NCI-H2107 (cell line): ENCODE data around the gene FAM163B.

ENCODE experiments used
- DNase-seq: peaks from one replicate; lab custom pipeline; 2025; lab: John Stamatoyannopoulos, UW

FAM163B gene

DNA sequence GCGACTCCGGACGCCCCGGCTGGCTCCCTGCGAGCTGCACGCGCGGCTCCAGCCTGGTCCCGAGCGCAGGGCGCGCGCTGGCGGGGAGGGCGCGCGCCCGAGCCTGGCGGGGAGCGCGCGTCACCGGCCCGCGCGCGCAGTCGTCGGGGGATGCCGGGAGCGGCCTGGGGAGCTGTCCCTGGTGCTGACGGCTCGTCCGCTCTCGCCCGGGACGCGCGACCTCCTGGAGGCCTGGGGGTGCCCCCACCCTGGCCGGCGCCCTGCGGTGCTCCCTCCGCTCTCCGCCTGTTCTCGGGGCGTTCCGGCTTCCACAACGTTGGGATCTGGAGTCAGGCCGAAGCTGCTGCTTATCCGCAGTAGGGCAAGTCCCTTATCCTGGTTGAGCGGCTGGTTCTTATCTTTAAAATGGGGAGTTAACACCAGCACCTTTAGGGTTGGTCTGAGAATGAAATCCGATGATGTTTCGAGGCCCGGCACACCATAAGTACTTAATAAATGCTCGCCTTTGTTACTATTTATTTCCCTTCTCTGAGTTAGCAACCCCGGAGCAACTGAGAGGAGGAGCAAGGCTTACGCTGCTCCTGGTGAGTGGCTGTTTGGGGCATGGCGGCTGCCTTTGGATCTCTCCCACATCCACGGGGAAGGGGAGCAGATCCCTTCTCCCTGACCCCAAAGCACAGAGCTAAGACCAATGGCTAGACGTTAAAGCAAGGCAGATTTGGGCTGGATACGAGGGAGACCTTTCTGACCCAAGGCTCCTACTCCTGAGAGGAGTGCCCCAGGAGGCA lies at the start of gene FAM163B:
TSS of gene FAM163B (minus strand) at position 79 of the 788 bp plus-strand sequence. CDS start 29,166 bp downstream, outside the sequence.
- DNase-seq, result no peak

DNA sequence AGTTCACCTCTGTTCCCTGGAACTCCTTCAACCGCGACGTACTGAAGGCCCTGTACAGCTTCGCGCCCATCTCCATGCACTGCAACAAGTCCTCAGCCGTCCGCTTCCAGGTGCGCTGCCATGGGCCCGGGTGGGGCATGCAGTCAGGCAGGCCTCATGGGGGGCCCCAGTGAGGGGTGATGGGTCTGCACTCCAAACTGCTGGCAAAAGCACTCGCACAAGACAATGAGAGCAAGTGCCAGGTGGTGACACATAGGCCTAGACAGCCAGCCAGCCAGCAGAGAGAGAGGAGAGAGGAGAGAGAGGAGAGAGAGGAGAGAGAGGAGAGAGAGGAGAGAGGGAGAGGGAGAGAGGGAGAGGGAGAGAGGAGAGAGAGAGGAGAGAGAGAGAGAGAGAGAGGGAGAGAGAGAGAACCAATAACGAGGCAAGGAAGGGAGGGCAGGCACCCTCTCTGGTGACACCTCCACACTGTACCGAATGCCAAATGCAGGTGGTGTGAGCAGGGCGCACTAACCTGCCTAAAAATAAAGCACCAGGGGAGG lies 48.0 kb upstream of the FAM163B start:
- peak; percentile 85 for DNase-seq

DNA sequence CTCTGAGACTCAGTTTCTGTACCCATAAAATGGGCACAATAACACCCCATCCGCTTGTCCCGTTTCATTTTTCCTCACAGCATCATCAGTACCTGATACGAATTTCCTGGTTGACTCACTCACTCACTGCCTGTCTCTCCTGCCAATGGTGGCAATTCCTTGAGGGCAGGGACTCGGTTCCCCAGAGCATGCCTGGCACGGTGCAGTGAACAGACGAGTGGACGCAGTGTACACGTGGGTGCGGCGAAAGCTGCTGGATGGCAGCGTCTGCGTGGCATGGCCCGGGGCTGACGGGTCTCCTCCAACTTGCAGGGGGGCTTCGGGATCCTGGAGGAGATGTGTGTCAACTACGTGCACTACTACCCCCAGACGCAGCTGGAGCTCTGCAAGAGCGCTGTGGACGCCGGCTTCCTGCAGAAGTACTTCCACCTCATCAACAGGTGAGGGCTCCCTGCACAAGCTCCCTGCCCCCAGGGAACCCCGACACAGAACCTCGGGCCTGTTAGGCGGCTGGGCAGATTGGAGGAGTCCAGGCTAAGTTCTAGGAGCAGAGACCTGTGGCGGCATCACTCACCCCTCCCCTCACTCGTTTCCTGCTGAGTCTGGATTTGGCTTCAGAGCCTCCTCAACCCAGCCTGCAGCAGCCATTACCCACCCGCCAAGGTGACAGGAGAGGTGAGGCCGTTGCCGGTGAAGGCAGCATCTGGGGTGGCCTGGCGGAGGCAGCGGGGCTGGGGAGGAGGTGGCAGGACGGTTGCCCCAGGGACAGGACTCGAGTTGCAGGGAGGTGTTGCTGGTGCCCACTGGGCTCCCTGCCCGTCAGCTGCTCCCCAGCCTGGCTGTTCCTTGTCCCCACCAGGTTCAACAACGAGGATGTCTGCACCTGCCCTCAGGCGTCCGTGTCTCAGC lies 47.3 kb upstream of the FAM163B start:
- peak; percentile 78 for DNase-seq

DNA sequence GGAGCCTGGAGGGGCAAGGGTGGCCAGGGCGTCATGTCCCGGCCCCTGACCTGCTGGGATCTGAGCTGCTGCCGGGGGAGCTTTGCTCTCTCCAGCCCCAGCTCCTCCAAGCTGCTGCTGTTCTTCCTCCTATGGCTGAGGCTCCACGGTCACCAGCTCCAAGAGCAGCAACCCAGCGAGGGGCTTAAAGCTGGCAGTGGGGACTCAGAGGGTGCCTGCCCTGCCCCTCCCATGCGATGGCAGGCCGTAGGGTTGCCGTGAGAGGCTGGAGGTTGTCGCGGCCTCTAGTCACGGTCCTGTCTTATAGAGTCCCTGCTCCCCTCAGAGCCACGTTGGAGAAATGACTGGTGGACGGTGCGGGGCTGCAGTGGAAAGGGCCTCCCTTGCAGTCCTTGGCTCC lies 46.5 kb upstream of the FAM163B start:
- DNase-seq, result no peak

DNA sequence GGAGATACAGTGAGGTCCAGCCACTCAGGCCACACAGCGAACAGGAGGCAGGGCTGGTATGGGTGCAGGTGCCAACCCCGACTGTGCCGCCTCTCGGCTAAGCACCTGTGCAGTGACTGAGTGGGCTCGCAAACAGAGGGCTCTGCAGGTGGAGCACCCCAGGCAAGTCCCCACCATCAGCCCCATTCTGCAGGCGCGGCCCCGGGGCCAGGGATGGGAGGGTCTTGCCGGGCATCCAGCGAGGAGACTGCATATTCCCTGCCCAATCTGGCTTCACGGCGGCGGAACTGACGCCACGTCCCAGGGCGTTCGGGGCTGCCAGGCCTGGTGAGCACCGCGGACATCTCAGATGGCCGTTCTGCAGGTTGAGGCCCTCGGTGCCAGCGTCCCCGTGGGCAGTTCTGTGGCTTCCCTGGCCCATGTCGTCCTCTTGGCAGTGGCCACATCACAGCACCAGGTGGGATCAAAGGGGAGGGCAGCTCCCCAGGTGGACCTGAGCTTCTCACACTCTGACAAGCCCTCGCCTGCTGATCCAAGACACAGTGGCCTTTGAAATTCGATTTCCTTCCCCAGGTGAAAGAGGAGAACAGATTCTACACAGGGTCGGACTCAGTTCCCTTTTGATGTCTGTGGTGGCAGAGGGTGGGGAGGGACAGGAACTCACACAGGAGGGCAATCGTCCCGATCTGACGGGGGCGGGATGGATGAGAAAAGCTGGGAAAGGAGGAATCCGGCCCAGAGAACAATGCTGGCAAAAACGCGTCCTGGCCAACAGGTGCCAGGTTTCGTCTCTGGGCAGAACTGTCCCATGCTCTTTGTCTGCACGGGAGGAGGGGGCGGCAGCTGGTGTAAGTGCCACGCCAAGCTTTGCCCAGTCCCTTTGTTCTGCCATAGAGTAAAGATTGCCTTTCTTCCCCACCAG lies 45.8 kb upstream of the FAM163B start:
- no peak for DNase-seq

DNA sequence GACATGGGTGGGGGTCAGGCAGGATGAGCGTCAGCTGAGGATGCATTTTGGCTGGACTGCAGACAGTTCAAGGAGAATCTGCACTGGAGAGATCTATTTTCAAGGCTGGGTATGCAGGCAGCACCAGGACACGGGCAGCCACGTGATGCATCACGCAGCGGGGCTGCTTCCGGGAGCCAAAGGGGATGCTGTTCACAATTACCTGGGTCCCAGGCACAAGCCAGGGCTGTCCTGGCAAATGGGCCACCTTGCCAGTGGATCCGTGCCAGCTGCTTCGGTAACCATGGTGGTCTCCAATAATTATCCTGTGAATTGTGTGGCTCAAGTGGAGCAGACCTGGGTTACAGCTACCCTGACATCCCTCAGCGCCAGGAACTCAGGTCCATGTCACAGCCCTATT lies 44.4 kb upstream of the FAM163B start:
- DNase-seq, result no peak

DNA sequence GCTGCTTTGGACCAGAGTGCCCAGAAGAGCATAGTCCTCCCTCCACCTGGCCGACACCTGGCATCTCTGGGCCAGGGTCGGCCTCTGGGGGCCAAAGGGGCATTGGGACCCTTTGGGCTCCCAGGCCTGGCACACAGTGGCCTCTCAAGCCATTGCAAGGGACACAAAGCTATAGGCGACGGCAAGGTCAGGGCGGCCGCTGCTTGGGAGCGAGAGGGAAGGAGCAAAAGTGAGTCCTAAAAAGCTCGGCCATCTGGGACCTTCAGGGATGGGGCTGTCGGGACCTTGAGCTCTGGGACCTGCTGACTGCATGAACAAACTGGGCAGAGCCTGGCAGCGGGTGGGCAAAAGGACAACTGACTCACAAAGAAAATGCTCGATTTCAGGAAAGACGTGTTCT lies 40.8 kb upstream of the FAM163B start:
- DNase-seq, result no peak

DNA sequence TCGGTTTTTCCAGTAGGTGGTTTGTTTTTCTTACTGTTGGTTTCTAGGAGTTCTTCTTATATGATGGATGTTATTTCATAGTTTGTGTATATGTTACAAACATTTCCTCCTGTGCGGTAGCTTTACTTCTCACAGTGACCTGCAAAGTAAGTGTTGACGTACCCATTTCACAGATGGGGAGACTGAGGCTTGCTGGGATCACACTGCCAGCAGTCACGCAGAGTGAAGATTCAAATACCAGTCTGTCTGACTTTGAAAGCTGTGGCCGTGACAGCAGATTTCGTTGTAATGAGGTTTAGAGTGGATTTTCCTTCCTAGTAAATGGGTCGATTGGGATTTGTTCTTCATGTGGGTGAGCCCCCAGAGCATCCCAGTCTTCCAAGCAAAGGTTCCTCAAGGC lies 40.0 kb upstream of the FAM163B start:
- DNase-seq, result no peak

DNA sequence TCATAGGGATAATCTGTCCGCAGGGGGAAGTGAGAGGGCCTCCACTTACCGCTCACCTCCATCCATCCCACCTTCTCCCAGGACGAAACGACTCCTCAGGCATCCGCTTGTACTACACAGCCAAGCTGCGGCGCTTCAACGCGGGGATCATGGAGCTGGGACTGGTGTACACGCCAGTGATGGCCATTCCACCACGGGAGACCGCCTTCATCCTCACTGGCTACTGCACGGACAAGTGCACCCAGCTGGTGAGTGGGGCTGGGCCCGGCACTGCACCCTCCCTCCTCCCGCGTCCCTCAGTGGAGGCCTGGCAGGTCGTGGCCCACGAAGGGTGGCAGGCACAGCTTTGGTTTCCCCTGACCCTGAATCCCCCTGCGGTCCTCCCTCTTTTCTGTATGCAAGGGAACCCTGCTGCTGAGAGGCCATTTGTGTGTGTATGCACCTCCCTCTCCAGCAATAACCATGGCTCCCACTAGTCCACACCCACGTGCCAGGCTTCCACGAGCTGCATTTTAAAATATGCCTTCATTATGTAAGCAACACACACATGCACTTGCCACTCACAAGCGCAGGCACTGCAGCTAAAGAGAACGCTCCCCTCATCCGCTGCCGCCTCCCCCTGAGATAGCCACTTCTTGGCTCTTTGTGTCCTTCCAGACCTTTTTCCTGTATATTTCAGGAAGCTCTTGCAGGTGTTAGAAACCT lies 38.7 kb upstream of the FAM163B start:
- DNase-seq, result no peak

DNA sequence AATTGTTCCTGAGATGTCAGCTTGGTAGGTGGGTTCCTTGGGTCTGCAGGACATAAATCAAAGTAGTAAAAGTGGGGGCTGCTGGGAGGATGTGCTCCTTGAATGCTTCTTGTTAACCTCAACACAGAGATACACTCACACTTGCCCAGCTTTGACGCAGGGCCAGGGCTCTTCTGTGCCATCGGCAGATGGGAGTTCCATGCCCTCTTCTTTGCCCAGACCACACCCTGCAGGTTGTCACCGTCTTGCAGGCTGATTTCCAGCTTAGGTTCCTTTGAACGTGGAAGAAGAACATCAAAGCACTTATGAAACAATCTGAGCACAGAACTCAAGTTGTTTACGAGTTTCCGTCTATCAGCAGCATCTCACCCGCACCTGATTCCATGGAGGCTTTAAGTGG lies 38.0 kb upstream of the FAM163B start:
- DNase-seq, result no peak

DNA sequence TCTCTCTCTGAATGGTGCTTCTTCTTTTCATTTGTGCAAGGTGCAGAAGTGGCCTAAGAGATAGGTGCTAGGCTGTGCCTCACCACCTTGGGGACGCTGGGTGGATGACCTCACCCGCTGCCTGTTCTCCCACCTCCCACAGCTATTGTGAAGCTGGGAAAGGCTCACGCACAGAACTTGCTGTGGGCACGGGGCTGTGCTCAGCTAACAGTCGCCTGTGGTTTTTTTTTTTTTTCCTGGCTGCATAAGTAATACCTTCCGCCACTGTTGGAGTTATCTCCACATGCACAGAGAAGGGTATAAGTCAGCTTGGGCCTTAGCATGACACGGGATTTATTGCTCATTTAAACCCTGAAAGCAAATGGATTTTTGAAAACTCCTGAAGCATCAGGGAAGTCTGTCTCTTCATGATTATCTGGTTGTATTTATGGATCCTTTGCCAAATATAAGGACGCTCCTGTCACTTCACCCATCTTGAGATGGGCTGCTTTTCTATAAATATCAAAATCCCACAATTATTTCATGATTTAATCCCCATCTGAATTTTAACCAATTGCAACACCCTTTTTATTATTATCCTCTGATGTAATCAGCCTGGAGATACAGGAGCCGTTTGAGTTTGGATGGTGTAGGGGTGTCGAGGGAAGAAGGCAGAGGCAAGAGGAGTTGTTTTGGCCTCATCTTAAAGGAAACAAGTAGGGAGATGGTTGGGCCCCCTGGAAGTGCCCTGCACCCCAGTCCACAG lies 36.0 kb upstream of the FAM163B start:
- DNase-seq, result peak; percentile 58

DNA sequence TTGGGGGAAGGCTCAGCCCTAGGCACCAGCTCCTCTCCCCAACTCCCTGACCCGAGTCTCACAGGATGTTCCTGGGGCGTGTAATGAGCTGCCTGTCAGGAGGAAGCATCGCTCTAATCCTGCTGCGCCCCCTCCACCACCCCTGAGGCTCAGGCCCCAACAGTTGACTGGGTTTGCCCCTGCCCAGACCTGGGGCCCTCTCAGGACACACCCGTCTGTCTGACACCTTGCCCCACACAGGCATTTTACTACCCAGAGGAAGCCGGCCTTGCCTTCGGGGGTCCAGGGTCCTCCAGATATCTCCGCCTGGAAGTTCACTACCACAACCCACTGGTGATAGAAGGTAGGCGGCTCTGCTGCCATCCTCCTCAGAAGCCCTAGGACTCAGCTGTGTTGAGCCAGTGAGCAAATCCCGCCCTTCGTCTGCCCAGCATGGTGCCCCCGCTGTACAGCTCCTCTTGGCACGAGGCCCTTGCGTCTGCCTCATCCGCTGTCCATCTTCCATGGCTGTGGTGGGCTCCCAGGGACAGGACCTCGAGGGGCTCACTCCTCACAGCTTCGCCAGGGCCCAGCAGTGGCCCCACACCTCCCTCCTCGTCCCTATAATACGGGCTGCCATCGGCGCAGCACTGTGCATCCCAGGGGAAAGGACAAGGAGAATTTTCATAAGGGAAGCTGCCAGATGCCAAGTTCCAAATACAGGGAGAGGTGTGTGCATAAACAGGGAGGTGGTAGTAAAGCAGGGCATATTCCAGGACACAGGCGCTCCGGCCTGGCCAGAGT lies 35.0 kb upstream of the FAM163B start:
- no peak for DNase-seq

DNA sequence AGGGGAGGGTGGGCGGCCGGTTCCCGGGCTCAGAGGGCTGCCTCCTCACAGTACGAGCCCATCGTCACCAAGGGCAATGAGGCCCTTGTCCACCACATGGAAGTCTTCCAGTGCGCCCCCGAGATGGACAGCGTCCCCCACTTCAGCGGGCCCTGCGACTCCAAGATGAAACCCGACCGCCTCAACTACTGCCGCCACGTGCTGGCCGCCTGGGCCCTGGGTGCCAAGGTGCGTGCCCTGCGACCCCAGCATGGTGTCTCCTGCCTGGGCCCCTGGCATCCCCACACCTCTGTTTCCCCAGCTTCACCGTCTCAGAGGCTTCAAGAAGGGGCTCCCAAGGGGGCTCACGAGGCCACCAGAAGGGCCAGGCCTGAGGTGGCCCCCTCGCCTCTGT lies 34.2 kb upstream of the FAM163B start:
- no peak for DNase-seq

DNA sequence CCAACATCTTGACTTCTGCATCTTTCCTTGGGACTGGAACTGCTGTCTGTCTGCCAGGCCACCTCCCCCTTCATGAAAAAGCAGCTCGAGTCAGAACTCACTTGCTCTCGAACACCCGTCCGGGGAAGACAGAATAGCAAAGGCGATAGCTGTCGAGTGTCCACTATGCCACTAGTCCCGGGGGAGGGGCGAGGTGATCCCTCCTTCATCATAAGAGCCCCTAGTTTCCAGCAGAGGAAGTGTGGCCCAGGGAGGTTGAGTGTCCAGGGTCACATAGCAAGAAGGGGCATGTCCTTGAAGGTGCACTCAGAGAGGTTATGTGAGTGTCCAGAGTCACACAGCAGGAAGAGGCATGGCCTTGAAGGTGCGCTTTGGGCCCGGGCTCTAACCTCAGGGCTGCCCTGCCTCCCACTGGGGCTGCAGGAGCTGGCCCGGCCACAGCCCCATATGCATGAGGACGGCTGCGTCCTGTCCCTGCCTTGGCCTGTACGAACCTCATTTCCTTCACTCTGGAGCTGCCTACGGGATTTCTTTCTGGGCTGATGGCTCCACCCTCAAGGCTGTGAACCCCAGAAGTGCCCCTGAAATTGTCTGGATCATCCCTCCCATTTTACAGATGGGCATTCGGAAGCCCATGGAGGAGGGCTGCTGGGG lies 33.6 kb upstream of the FAM163B start:
- DNase-seq, result no peak

DNA sequence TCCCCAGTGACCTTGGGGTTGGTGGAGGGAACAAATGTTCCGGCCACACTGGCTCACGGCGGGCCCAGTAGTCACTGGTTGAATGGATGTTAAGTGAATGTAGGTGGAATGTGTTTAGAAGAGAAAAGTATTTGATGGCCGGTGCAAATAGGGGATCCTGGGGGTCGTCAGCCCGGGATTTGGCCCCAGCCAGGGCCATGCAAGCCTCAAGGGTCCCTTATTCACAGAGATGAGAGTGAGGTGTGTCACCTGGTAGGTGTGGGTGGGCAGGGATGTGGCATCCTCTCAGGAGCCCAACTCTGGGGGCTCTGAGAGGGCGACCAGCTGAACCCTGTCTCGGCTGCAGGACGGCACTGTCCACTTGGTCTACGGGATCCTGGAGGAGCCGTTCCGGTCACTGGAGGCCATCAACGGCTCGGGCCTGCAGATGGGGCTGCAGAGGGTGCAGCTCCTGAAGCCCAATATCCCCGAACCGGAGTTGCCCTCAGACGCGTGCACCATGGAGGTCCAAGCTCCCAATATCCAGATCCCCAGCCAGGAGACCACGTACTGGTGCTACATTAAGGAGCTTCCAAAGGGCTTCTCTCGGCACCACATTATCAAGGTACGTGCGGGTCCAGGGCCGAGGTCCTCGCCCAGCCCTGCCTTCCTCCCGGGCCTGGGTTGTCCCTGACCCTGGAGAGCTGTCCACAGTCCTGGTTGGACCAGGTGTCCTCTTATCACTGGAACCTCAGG lies 32.8 kb upstream of the FAM163B start:
- no peak for DNase-seq

DNA sequence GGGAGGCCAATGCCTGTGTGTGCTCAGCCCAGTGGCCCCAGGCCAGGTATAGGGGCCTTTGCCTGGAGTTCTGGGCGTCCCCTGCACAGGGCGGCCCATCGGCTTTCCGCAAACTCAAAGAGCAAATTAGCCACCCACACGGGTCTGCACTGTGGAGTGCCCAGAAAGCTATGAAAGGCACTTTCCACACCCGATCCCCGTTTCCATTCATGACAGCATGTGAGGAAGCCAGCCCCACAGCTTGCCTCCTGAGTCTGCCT lies 32.1 kb upstream of the FAM163B start:
- DNase-seq, result no peak

DNA sequence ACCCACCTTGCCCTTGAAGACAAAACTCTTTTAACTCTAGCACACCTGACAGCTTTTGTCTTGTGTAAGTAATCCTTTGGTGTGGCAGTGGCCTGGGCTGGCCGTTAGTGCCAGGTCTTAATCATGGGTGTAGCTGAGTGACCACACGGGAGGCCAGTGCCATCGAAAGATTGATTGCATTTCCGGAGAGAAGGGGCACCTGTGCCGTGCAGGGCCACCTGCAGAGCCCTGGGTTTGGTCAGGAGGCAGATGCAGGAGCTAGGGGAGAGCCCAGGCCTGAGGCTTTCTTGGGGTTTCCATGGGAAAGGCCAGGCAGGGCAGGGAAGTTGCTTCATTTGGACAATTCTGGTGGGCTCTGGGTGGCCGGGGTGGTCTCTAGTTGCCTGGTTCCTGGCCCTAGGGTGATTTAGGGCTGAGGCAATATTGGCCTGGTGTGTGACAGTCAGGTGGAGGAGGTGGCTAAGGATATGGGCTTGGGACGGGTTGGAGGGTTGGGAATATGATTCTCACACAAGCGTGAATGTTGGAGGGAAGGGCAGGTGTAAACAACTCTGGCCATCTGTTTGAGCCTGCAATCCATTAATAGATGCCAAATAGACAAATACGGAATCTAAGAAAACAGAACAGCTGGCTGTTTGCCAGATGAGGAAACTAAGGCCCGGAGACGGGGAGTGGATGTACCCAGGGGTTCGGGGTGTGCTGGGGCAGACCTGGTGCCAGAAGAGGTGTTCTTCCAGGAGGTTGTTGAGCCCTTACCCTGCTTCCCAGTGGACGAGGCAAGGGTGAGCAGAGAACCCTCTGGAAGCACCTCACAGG lies 31.6 kb upstream of the FAM163B start:
- no peak for DNase-seq

DNA sequence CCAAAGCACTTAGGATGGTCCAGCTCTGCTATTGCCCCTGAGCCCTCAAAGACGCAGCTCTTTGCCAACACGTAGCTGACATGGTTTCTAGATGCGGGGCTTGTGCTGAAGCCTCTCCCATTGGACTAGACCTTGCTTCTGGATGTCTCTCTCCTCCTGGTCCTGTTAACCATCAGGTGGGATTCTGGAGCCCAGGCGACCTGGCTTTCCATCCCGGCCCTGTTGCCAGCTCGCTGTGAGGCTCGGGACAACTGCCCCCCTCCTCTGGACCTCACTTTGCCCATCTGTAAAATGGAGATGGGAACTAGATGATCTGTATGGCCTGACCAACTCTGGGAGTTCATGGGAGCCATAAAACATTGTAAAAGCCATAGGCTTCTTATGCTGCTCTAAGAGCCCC lies 31.0 kb upstream of the FAM163B start:
- no peak for DNase-seq
